Panc1 (cell line): ENCODE results near the gene KLHDC3. TPM values are rescaled to one million over a fixed set of nuclear protein-coding genes. Genes with fewer than 3 reads are reported as not detected.

Experiments used
- ATAC-seq: fragments of 200-7000 bp; cut with Tn5 transposase; 2 replicates; pipeline ENCODE4 v1.9.1; 2020; ENCODE audit warnings: mild to moderate bottlenecking, moderate library complexity
- BruUV-seq: library from RNA; stranded (reverse); fragments of 400-500 nt; replicated peaks from 2 replicates; lab custom pipeline; 2021; lab: Mats Ljungman, UMichigan
- CTCF ChIA-PET: fragments of 300-600 bp; sonication (Branson Sonifier 250); formaldehyde crosslinking; loops from one replicate; lab custom pipeline; 2022; ENCODE audit warnings: antibody characterized with exemption; lab: Charles Lee
- POLR2A ChIA-PET: fragments of 300-600 bp; sonication (Branson Sonifier 250); formaldehyde crosslinking; loops from one replicate; lab custom pipeline; 2022; ENCODE audit warnings: antibody characterized with exemption; lab: Charles Lee
- DNase-seq: peaks from one replicate; pipeline ENCODE4 v3.0.0-alpha.2; 2010; ENCODE audit warnings: low read depth, low spot score
- H3K27ac ChIP-seq: 2 replicates; pipeline ENCODE4 v1.5.1; 2011; ENCODE audit warnings: mild to moderate bottlenecking, low read length, inconsistent platforms
- H3K27me3 ChIP-seq: fragments of 200-500 bp; sonication (Bioruptor generic); 2 replicates; pipeline ENCODE4 v1.6.0; 2014; ENCODE audit warnings: low read length, inconsistent platforms; ENCODE audit not compliant: control insufficient read depth, insufficient read depth
- H3K36me3 ChIP-seq: fragments of 200-500 bp; sonication (Bioruptor generic); 2 replicates; pipeline ENCODE4 v1.5.1; 2014; ENCODE audit warnings: inconsistent platforms, mild to moderate bottlenecking, low read length, moderate library complexity; ENCODE audit not compliant: control insufficient read depth, insufficient read depth
- H3K4me1 ChIP-seq: 2 replicates; pipeline ENCODE4 v1.5.1; 2011; ENCODE audit warnings: inconsistent platforms, mild to moderate bottlenecking, low read length, moderate library complexity; ENCODE audit not compliant: control insufficient read depth, insufficient read depth
- H3K4me3 ChIP-seq, 2 experiments: 2 replicates each; pipeline ENCODE4 v1.5.1; 2011 to 2012; ENCODE audit warnings: low read depth in 2 of 2, low read length in 2 of 2, mild to moderate bottlenecking in 2 of 2, inconsistent platforms in 1 of 2, moderate library complexity in 1 of 2
- H3K9me3 ChIP-seq: fragments of 200-500 bp; sonication (Bioruptor generic); 2 replicates; pipeline ENCODE4 v1.5.1; 2014; ENCODE audit warnings: low read depth, mild to moderate bottlenecking, inconsistent platforms, low read length, moderate library complexity; ENCODE audit not compliant: control insufficient read depth, insufficient read depth
- CTCF ChIP-seq: fragments of 450-650 bp; IDR thresholded peaks from 2 replicates; pipeline ENCODE4 v1.5.1; 2017; ENCODE audit warnings: mild to moderate bottlenecking
- POLR2AphosphoS5 ChIP-seq: IDR thresholded peaks from 2 replicates; pipeline ENCODE4 v1.6.1; 2012; ENCODE audit warnings: mild to moderate bottlenecking, low read depth, low read length, moderate library complexity
- REST ChIP-seq, 2 experiments: IDR thresholded peaks; 2 replicates each; pipeline ENCODE4 v1.6.1; 2011 to 2012; ENCODE audit warnings: low read depth in 2 of 2, control low read depth in 1 of 2, low read length in 1 of 2, mild to moderate bottlenecking in 1 of 2, moderate library complexity in 1 of 2; ENCODE audit not compliant: insufficient read depth in 1 of 2
- SIN3A ChIP-seq: IDR thresholded peaks from 2 replicates; pipeline ENCODE4 v1.6.1; 2012; ENCODE audit warnings: low read depth, mild to moderate bottlenecking, low read length, moderate library complexity, borderline replicate concordance; ENCODE audit not compliant: insufficient read depth
- TCF7L2 ChIP-seq: IDR thresholded peaks from 2 replicates; pipeline ENCODE4 v1.6.1; 2011; ENCODE audit warnings: mild to moderate bottlenecking, low read depth, low read length, inconsistent platforms
- in situ Hi-C: cut with HindIII; loops from 2 replicates; pipeline ENCODE4 v1.10.0; 2016; ENCODE audit warnings: low sequenced_read_pairs, low pct_unique_long_range_greater_than_20kb
- intact Hi-C: fragments of 100-400 bp; cut with micrococcal nuclease; formaldehyde crosslinking; loops from one replicate; pipeline ENCODE4 v1.10.0; 2022; ENCODE audit not compliant: unreplicated experiment
- total RNA-seq: library from RNA; stranded (reverse); gene quantifications from one replicate; pipeline ENCODE4 v1.2.1, GENCODE V29; 2021; ENCODE audit not compliant: unreplicated experiment

Gene KLHDC3
- total RNA-seq, 1 experiment from 2014 or later, result 60.9 TPM

DNA sequence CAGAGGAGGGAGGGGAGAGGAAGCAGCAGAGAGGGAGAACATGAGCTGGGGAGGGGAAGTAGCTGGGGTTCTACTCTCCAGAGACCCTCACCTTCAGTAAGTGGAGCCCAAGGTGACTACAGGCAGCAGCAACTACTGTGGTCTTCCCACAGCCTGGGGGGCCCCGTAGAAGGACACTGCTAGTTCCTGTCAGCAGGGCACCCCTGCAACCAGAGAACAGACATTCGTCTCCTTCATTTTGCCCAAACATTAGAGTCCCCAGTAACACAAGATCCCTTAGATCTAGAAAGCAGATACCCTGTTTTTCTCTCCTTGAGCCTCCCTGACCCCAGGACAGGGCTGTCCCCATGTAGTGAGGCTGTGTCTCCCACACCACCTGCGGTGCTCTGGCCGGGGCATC, 45.3 kb upstream of the KLHDC3 start:
- H3K36me3 ChIP-seq, result peaks cover 6% of the 10 kb centered on the region; the same call in 1 of the 2 replicates
- CTCF ChIA-PET, result no interaction called here
- peaks cover 6% of the 10 kb centered on the region for H3K4me1 ChIP-seq
- DNase-seq (no peak), ATAC-seq (no peak)
- no peak overlapping the region for H3K4me3 ChIP-seq
- POLR2A ChIA-PET, result no interaction called here
- H3K27me3 ChIP-seq, result no peaks in the 10 kb centered on the region
- intact Hi-C loops (loop anchor here (10.0 kb wide), 1 partner anchor 64 kb away; no protein-coding TSS in a partner anchor), in situ Hi-C loops (no loop called here)
- no peaks in the 10 kb centered on the region for H3K9me3 ChIP-seq
- TF ChIP-seq REST (IDR thresholded peaks at IDR 0.05; ENCODE audit: insufficient read depth in 1 of 2, low read depth in 2 of 2, low read length in 1 of 2) (no peak), CTCF (no peak), POLR2AphosphoS5 (no peak), SIN3A (no peak), TCF7L2 (no peak)
- no peak overlapping the region for H3K27ac ChIP-seq
- BruUV-seq, result no TSS peak

DNA sequence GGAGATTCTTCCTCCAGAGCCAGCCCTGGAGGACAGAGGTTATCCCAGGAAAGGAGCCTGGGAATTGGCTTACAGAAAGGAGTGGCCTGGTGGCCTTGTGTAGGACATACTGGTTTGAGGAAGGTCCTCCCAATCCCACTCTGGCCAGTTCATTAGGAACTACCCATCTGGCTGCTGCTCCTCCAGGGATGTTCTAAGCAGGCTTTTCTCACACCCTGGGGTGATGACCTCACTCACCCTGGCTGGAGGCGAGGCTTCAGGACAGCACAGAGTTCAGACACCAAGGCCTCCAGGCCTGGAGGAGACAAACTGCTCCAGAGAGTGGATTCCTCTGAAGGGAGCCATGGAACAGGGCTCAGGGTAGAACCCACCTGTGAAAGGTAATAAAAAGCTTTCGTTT, 44.6 kb upstream of the KLHDC3 start:
- CTCF ChIA-PET, result no interaction called here
- intact Hi-C loops (loop anchor here (10.0 kb wide), 1 partner anchor 65 kb away; no protein-coding TSS in a partner anchor), in situ Hi-C loops (no loop called here)
- DNase-seq (no peak), ATAC-seq (no peak)
- POLR2A ChIA-PET, result no interaction called here
- Histone ChIP-seq H3K27ac (no peak overlapping the region), H3K9me3 (no peaks in the 10 kb centered on the region), H3K4me3 (no peak overlapping the region), H3K27me3 (no peaks in the 10 kb centered on the region), H3K4me1 (peaks cover 6% of the 10 kb centered on the region), H3K36me3 (peaks cover 6% of the 10 kb centered on the region; the same call in 1 of the 2 replicates)
- BruUV-seq, result no TSS peak
- TF ChIP-seq CTCF, result no peak
- no peak for TF ChIP-seq TCF7L2
- TF ChIP-seq SIN3A, result no peak
- no peak for TF ChIP-seq POLR2AphosphoS5
- TF ChIP-seq REST (IDR thresholded peaks at IDR 0.05; ENCODE audit: insufficient read depth in 1 of 2, low read depth in 2 of 2, low read length in 1 of 2), result no peak
